Measurements from ENCODE around the gene SMARCB1. TPM values are rescaled to one million over a fixed set of nuclear protein-coding genes. Genes with fewer than 3 reads are reported as not detected.
"Not testable (repeated sequence)": the region's sequence is repeated elsewhere in the genome, so short reads cannot be mapped to it uniquely, and the experiment has no call there.

SMARCB1 gene
- total RNA-seq, 2 donors from 2014 or later: 46.6 to 54.8 TPM

DNA sequence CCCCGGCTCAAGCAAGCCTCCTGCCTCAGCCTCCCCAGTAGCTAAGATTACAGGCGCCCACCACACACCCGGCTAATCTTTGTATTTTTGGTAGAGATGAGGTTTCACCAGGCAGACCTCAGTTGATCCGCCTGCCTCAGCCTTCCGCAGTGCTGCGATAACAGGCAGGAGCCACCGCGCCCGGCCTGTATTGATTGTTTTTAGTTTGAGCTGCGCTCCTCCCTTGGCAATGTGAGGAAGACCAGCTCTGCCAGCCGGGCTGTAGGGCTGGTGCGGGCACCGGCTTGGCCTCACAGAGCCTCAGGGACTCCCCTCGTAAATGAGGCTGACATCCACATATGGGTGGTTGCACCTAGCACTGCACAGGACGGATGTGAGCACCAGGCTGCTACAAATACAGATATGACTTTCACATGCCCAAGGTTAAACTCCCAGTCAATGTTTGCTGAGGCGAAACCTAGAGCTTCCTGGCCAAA is 63.4 kb downstream of the SMARCB1 start:
- ATAC-seq (no peak), DNase-seq (no peak)
- intact Hi-C loops (cut with DNase I): no loop called here

DNA sequence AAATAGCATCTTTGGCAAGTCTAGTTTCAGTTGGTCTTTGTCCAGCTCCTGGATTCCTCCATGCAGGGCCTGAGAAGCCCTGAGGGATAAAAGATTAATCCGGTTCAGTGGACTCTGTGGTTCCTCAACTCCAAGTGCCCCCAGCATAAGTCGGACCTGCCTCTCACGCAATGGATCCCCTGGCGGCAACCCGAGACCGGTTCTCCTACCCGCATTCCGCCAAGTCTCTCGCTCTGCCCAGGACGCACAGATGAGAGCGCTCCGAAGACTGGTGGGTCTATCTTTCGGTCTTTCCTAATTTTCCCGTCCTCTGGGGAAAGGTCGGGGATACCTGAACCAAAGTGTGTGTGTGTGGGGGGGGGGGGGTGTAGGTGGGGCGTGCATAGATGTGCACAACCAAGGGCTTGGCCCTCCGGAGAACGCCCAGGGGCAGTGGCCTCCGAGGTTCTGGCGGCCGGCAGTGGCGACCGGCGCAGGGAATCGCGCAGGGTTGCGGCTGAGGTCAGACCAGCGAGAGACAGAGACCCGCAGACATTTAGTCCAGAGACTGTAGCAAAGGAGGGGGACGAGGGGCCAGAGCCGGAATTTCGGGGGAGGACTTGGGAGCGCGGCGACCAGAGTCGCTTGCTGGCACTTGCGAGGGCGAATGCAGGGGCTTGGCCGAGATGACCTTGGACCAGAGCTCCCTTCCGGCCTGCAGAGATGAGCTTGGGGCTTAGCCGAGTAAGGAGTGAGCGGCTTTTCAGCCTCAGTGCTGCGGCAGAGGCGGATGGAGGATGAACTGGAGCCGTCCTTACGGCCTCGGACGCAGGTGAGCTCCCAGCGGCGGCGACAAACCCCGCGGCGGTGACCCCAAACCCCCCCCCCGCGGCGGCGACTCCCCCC is 70.2 kb downstream of the SMARCB1 start:
- DNase-seq (peak; percentile 52), ATAC-seq (peak; percentile 58 to 70)
- intact Hi-C loops (cut with DNase I): no loop called here

DNA sequence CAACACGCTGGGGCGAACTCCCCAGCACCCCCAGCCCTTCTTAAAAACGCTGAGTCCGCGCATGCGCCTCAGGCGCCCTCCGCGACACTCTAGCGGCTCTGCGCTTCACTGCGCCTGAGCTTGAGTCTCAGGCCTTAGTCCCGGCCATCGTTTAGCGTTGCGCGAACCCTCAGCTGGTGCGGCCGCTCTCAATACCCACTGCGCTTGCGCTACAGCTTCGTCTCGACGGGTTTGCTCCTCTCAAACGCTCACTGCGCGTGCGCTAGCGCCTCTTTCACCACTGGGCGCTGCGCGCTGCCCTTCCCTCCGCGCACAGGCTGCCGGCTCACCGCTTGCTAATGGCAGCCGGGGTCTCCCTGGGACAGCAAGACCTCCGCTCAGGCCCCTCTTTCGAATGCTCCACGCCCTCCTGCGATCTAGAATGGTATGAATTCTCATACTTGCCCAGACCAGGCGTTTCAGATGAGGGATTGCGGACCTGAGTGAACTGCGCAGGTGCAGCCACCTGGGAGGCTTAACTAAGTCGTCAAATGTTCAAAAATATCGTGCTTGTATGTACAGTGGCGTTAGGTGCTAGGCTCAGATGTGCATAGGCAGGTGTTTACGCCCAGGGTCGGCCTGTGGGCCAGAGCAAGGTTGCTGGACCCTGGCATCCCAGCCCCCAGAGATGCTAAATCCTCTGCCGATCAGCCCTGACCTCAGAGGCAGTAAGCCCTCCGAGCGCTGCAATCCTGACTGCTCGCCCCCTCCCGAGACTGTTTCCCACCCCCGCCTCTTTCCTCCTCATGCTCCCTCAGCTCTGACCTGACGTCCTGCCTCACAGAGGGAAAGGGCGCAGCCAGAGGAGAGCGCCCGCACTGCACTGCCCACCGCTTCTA is 71.1 kb downstream of the SMARCB1 start, which contains the start of gene SLC2A11:
SLC2A11 (plus strand) TSS at position 270 of the 878 bp plus-strand sequence; CDS start at position 395, 125 bp downstream.
- ATAC-seq: peak; percentile 96 to 98
- DNase-seq: peak; percentile 99
- intact Hi-C loops (cut with DNase I): no loop called here

DNA sequence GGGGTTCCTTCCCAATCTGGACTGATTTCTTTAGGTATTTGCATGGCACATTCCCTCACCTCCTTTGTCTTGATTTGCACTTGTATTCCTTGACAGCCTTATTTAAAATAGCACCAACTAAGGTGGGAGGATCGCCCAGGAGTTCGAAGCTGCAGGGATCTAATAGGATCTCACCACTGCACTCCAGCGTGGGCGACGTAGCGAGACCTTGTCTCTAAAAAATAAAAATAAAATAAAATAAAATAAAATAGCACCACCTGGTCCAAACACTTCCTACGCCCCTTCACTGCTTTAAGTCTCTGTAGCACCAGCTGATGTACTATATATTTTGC is 71.7 kb downstream of the SMARCB1 start:
- intact Hi-C loops (cut with DNase I): no loop called here
- DNase-seq: no peak
- no peak for ATAC-seq

DNA sequence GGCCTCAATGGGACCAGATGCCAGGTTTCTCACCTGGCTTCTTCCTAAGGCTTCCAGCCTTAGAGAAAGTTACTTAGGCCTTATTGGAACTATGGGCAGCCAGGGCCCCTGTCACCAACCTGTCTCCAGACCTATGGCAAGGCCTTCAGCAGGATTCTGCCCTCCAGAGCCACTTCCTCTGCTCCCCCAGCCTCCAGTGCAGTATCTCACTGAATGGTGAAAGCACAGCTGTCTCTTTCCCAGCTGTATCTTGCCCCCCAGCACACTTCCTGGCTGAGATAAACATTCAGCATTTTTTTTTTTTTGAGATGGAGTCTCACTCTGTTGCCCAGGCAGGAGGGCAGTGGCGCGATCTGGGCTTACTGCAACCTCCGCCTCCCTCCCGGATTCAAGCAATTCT is 72.4 kb downstream of the SMARCB1 start:
- DNase-seq (no peak), ATAC-seq (no peak)
- intact Hi-C loops (cut with DNase I): no loop called here

DNA sequence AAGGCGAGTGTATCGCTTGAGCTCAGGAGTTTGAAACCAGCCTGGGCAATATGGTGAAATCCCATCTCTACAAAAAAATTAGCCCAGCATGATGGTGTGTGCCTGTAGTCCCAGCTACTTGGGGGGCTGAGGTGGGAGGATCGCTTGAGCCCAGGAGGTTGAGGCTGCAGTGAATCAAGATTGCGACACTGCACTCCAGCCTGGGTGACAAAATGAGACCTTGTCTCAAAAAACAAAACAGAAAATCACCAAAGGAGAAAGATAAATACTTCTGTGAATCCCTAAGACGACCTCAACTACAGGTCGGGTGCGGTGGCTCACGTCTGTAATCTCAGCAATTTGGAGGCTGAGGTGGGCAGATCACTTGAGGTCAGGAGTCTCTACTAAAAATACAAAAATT is 73.4 kb downstream of the SMARCB1 start:
- DNase-seq; ATAC-seq; intact Hi-C loops (cut with DNase I): not testable (repeated sequence)

DNA sequence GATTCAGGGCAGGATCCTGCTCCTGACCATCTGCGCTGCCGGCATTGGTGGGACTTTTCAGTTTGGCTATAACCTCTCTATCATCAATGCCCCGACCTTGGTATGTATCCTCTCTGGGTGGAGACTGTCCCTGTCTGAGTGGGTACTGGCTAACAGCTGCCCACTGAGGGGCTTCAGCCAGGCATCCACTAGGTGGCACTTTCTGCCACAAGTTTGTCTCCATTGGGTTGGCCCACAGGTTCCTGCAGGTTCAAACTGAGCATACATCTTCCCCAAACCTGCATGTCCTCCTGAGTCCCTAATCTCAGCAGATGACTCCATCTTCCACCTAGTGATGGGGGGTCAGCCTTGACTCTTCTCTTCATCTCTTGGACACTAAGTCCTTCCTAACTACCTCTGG is 75.3 kb downstream of the SMARCB1 start:
- DNase-seq (no peak), ATAC-seq (no peak)
- intact Hi-C loops (cut with DNase I): no loop called here

DNA sequence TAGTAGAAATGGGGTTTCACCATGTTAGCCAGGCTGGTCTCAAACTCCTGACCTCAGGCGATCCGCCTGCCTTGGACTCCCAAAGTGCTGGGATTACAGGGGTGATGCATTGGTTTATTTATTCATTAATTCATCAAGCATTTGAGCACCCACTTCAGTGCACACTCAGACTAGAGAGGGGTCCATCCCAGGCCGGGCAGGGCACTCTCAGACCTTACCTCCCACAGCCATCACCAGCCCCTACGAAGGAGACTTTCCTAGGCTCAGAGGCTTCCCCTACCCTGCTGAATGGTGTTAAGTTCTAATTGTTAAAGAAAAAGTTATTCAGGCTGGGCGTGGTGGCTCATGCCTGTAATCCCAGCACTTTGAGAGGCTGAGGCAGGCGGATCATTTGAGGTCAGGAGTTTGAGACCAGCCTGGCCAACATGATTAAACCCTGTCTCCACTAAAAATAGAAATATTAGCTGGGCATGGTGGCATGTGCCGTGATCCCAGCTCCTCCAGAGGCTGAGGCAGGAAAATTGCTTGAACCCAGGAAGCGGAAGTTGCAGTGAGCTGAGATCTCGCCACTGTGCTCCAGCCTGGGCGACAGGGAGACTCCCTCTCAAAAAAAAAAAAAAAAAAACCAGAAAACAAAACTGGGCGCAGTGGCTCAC is 77.9 kb downstream of the SMARCB1 start:
- ATAC-seq; intact Hi-C loops (cut with DNase I): not testable (repeated sequence)

DNA sequence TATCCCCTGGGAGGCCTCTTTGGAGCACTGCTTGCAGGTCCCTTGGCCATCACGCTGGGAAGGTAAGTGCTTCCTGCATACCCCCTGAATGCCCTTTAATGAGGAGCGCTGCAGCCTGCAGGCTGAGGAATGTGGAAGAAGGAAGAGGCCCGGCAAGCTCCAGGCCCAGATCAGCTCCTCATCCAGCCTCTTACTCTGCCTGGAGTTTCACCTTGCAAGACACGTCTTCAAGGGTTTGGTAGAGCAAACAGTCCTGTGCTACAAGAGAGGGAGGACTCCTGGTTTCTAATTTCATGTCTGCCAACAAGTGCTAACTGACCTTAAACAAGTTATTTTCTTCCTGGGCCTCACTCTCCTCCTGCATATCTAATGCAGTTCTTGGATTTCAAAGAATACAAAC is 81.8 kb downstream of the SMARCB1 start:
- no peak for DNase-seq
- intact Hi-C loops (cut with DNase I): no loop called here
- no peak for ATAC-seq

More for the DNA sequence above, 77.9 kb downstream of the SMARCB1 start:
- DNase-seq: not testable (repeated sequence)

DNA sequence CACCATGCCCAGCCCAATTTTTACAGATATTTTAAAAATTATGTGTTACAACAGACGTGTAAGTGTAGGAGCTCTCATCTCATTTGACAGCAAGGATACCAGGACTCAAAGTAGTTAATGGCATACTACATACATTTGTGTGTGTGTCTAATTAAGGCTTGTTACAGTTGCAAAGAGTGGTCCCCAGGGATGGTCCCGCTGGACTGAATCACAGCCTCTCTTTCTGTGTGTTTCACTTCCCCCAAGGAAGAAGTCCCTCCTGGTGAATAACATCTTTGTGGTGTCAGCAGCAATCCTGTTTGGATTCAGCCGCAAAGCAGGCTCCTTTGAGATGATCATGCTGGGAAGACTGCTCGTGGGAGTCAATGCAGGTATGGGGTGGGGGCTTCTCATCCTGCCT is 88.1 kb downstream of the SMARCB1 start:
- ATAC-seq (no peak), DNase-seq (no peak)
- intact Hi-C loops (cut with DNase I): loop anchor here in 1 of 2 donors (10.0 kb wide), 1 partner anchor 60 kb away; no protein-coding TSS in a partner anchor

DNA sequence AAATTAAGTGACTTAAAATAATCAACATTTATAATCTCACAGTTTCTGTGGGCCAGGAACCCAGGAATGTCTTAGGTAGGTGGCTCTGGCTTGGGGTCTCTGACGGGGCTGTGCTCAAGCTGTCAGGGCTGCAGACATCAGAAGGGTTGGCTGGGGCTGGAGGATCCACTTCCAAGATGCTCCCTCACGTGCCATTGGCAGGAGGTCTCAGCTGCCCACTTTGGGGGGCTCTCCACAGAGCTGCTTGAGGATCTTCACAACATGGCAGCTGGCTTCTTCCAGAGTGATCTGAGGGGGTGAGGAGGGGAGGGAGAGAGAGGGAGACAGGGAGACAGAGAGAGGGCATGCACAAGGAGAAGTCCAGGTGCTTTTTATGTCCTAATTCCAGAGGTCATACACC is 89.0 kb downstream of the SMARCB1 start:
- DNase-seq (no peak), ATAC-seq (no peak)
- intact Hi-C loops (cut with DNase I): loop anchor here in 1 of 2 donors (10.0 kb wide), 1 partner anchor 59 kb away; no protein-coding TSS in a partner anchor

DNA sequence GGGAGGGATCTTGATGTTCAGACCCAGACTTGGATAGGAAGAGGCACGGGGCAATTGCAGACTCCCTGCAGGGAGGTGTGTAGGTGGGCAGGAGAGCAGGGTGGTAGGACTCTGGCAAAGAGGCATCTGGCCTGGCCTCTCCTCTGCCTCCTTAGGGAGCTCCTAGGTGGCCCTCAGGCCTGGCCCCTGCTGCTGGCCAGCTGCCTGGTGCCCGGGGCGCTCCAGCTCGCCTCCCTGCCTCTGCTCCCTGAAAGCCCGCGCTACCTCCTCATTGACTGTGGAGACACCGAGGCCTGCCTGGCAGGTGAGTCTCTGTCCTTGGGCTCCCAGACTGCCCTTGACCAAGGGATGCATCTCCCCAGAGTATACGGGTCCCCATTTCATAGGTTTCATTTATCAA is 90.8 kb downstream of the SMARCB1 start:
- DNase-seq (no peak), ATAC-seq (no peak)
- intact Hi-C loops (cut with DNase I): loop anchor here in 1 of 2 donors (10.0 kb wide), 1 partner anchor 57 kb away; no protein-coding TSS in a partner anchor

DNA sequence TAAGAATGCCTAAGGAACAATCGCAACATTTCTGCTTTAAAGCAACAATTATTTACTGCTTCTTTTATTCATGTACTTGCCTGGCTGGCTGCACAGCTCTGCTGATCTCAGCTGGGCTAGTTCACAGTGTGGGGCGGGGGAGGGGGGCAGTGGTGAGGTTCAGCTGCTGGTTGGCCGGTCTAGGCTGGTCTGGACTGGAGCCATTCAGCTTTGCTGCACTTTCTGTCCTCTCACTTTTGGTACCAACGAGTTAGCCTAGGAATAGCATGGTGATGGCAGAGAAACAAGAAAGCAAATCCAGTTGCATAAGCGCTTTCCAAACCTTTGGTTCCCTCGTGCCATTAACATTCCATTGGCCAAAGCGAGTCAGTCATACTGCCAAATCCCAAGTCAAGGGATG is 91.5 kb downstream of the SMARCB1 start:
- DNase-seq: no peak
- ATAC-seq: peak; percentile 25 to 41
- intact Hi-C loops (cut with DNase I): loop anchor here in 1 of 2 donors (10.0 kb wide), 1 partner anchor 57 kb away; no protein-coding TSS in a partner anchor

DNA sequence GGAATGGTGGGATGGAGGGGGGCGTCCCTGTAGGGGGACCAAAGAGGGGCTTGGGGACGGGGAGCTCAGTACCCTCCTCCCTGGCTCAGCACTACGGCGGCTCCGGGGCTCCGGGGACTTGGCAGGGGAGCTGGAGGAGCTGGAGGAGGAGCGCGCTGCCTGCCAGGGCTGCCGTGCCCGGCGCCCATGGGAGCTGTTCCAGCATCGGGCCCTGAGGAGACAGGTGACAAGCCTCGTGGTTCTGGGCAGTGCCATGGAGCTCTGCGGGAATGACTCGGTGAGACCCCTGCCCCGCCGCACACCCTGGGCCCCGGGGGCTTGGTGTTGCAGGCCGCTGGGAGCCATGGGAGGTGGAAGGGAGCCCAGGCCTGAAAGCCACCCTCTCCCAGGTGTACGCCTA is 95.6 kb downstream of the SMARCB1 start:
- ATAC-seq (peak in 1 of 2 donors; percentile 23), DNase-seq (no peak)
- intact Hi-C loops (cut with DNase I): no loop called here

DNA sequence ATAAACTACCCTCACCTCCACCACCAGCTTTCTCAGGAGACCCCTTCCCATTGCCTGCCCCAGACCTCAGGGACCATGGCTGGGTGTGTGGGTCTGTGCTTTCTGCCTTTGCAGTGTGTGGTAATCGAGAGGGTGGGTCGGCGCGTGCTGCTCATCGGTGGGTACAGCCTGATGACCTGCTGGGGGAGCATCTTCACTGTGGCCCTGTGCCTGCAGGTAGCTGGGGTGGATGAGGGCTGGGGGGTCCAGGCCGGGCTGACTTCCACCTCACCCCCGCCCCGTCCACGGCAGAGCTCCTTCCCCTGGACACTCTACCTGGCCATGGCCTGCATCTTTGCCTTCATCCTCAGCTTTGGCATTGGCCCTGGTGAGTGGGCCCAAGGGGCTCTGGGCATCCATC is 96.9 kb downstream of the SMARCB1 start:
- intact Hi-C loops (cut with DNase I): no loop called here
- ATAC-seq: no peak

DNA sequence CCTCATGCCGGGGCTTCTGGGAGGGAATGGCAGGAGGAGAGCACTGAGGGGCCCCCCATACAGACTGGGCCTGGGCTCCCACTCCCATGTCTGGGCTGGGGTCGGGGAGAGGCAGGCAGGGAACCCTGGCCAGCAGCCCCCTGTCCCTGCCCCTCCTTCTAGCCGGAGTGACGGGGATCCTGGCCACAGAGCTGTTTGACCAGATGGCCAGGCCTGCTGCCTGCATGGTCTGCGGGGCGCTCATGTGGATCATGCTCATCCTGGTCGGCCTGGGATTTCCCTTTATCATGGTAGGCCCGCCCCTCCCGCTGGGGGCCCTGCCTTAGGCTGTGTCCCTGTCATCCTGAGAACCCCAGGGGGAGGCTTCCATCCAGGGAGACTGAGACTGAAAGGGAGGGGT is 97.4 kb downstream of the SMARCB1 start:
- no peak for ATAC-seq

More for the DNA sequence above, 96.9 kb downstream of the SMARCB1 start:
- no peak for DNase-seq

More for the DNA sequence above, 97.4 kb downstream of the SMARCB1 start:
- intact Hi-C loops (cut with DNase I): no loop called here
- no peak for DNase-seq
